IgD-negative memory B cell (primary cell): ENCODE data around the gene CACNA2D1. TPM values are rescaled to one million over a fixed set of nuclear protein-coding genes. Genes with fewer than 3 reads are reported as not detected.

Source experiments
- H3K27ac Mint-ChIP-seq, 3 donors: one replicate each; pipeline ENCODE4 v1.8.0; 2020 to 2022; ENCODE audit warnings: mild to moderate bottlenecking in 3 of 3, mixed read lengths in 3 of 3, moderate library complexity in 1 of 3
- H3K27me3 Mint-ChIP-seq: one replicate; pipeline ENCODE4 v1.8.0; 2021; ENCODE audit warnings: mixed read lengths
- H3K36me3 Mint-ChIP-seq: one replicate; pipeline ENCODE4 v1.8.0; 2020; ENCODE audit warnings: mild to moderate bottlenecking, mixed read lengths
- H3K4me1 Mint-ChIP-seq, 3 donors: one replicate each; pipeline ENCODE4 v1.8.0; 2020 to 2022; ENCODE audit warnings: mixed read lengths in 3 of 3, mild to moderate bottlenecking in 1 of 3
- H3K4me3 Mint-ChIP-seq, 4 donors: one replicate each; pipeline ENCODE4 v1.8.0; 2020 to 2022; ENCODE audit warnings: mild to moderate bottlenecking in 4 of 4, mixed read lengths in 4 of 4, moderate library complexity in 3 of 4
- H3K9me3 Mint-ChIP-seq, 3 donors: one replicate each; pipeline ENCODE4 v1.8.0; 2020 to 2021; ENCODE audit warnings: mixed read lengths in 3 of 3, mild to moderate bottlenecking in 1 of 3
- polyA plus RNA-seq: library from polyadenylated mRNA; unstranded; fragments of 300-500 nt; fragmentation: Illumina TruSeq; gene quantifications from one replicate; pipeline ENCODE4 v1.2.3, GENCODE V29; 2021

Gene CACNA2D1
- polyA plus RNA-seq, 1 donor from 2014 or later: not detected

DNA sequence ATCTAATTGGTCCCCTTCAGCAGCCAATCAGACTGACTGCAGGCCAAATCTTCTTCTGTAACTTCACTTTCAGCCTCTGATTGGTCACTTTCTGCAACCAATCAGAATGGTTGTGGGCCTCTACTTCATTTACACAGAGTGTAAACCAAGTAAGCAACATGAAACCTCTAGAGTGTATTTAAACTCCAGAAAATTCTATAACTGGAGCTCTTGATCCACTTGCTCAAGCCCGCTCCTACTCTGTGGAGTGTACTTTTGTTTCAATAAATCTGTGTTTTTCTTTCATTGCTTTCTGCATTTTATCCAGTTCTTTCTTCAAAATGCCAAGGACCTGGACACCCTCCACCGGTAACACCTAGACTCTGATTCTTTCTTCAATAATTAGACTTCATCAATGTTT is 319.1 kb downstream of the CACNA2D1 start:
- Mint-ChIP-seq H3K27me3 (no peaks in the 10 kb centered on the region), H3K27ac (no peak overlapping the region), H3K4me3 (no peak overlapping the region), H3K9me3 (peaks cover 0 to 16% (median 3%) of the 10 kb centered on the region in 3 donors), H3K4me1 (no peaks in the 10 kb centered on the region), H3K36me3 (no peaks in the 10 kb centered on the region)

DNA sequence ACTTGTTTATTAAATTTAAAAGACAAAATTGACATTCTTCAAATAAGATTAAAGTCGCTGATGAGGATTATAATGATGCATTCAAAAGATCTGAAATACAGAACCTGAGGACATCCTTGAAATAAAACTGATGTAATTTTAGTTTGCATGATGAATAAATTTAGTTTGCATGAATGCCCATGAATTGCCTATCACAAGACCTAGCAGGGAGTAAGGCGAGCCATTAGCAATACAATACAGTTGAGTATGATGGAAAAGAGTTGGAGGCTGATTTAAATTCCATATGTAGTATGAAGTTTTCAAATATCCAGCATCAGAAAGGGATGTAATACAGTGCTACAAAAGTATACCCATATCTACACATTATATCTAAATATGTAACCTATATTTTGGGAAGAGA is 321.3 kb downstream of the CACNA2D1 start:
- Mint-ChIP-seq H3K27me3 (no peaks in the 10 kb centered on the region), H3K27ac (no peak overlapping the region), H3K36me3 (no peaks in the 10 kb centered on the region), H3K4me1 (no peaks in the 10 kb centered on the region), H3K9me3 (peaks cover 0 to 16% (median 3%) of the 10 kb centered on the region in 3 donors), H3K4me3 (no peak overlapping the region)

DNA sequence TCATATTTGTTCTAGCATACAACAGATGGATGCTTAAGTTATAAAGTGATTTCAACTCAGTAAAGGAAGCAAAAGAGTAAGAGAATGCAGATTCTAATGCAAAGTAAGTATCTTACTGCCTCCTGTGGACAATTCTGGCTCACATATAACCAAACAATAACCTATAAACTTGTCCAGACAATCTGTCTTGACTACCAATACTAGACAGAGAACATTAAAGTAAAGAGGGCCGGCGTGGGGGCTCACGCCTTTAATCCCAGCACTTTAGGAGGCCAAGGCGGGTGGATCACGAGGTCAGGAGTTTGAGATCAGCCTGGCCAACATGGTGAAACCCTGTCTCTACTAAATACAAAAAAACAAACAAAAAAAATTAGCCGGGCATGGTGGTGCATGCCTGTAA is 329.3 kb downstream of the CACNA2D1 start:
- Mint-ChIP-seq H3K4me1 (no peaks in the 10 kb centered on the region), H3K9me3 (no peaks in the 10 kb centered on the region)

DNA sequence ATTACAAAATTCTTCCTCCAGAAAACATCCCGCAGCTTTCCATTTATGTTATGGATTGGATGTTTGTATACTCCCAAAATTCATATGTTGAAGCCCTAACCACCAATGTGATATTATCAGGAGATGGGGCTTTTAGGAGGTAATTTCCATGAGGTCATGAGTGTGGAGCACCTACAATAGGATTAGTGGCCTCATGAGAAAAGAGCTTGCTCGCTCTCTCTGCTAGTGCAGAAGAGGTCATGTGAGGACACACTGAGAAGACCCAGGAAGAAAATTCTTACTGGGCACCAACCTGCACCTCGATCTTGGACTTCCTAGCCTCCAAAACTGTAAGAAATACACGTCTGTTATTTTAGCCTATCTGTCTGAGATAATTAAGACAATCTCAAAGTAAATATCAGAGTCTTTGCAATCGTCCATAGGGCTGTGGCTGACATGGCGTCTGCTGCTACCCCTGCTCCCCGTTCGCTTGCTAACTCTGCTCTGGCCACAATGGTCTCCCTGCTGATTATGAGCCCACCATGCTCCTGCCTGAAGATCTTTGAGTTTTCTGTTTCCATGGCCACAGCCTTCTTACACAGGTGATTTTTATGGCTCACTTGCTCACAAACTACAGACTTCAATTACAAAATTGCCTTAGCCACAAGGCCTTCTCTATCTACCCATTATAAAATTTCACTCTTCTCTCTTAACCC is 333.3 kb downstream of the CACNA2D1 start:
- H3K4me3 Mint-ChIP-seq: no peak overlapping the region
- no peak overlapping the region for H3K27ac Mint-ChIP-seq
- no peaks in the 10 kb centered on the region for H3K36me3 Mint-ChIP-seq
- no peaks in the 10 kb centered on the region for H3K9me3 Mint-ChIP-seq
- no peaks in the 10 kb centered on the region for H3K27me3 Mint-ChIP-seq
- no peaks in the 10 kb centered on the region for H3K4me1 Mint-ChIP-seq

More for the DNA sequence above, 329.3 kb downstream of the CACNA2D1 start:
- Mint-ChIP-seq H3K27ac (no peak overlapping the region), H3K36me3 (no peaks in the 10 kb centered on the region), H3K4me3 (no peak overlapping the region), H3K27me3 (no peaks in the 10 kb centered on the region)

DNA sequence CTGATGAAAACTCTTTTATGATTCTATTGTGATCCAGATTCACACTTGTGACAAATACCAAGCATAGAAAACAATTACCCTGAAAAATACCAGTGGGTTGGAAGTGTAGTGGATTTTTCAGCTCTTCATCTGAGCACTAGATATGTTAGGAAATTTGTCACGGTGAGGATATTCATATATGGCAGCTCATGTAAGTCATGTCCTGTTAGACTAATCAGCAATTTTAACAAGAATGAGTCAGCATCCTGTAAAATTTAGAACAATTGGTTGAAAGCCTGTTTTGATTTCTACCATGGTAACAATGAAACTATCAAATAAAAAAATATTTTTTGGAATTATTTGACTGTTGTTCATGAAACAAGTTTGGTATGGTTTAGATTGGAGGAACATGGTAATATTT is 334.3 kb downstream of the CACNA2D1 start:
- H3K9me3 Mint-ChIP-seq: no peaks in the 10 kb centered on the region
- H3K27me3 Mint-ChIP-seq: no peaks in the 10 kb centered on the region
- H3K27ac Mint-ChIP-seq: no peak overlapping the region
- no peaks in the 10 kb centered on the region for H3K4me1 Mint-ChIP-seq
- H3K4me3 Mint-ChIP-seq: no peak overlapping the region
- no peaks in the 10 kb centered on the region for H3K36me3 Mint-ChIP-seq

DNA sequence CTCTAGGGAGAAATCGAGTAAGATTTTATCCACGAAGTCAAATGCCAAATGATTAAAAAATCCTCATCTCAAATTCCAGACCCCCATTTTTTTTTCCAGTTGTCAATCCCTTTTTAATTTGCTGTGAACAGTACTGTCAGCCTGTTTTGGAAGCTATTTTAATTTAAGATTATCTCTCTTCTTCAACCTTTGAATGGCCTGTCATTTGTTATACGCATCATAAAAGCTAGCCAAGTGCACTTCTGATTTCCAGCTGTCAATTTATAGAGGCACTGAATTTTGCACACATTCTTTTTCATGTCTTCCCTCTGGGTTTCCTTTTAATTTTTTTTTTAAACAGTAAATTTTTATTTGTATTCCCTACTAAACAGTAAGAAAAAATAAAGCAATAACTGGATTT is 337.4 kb downstream of the CACNA2D1 start:
- H3K27ac Mint-ChIP-seq: no peak overlapping the region
- no peak overlapping the region for H3K4me3 Mint-ChIP-seq
- H3K4me1 Mint-ChIP-seq: no peaks in the 10 kb centered on the region

DNA sequence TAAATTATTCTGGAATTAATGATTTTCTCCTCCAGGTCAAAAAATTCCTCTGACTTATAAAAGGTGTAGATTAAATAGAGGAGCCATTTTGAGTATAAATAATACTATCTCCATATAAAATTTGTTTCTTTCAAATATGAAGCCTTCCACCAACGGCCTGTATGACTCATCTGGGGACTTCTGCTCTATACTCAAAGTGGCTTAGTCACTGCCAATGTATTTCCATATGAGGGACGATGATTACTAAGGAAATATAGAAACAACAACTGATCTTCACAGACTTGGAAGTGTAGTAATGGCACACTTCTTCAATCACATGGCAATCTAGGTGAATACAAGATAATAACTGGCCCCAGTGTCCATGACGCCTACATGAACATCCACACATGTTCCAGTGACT is 338.1 kb downstream of the CACNA2D1 start:
- Mint-ChIP-seq H3K27ac (no peak overlapping the region), H3K27me3 (no peaks in the 10 kb centered on the region), H3K9me3 (no peaks in the 10 kb centered on the region), H3K36me3 (no peaks in the 10 kb centered on the region), H3K4me1 (no peaks in the 10 kb centered on the region), H3K4me3 (no peak overlapping the region)

More for the DNA sequence above, 337.4 kb downstream of the CACNA2D1 start:
- H3K36me3 Mint-ChIP-seq: no peaks in the 10 kb centered on the region
- no peaks in the 10 kb centered on the region for H3K27me3 Mint-ChIP-seq
- no peaks in the 10 kb centered on the region for H3K9me3 Mint-ChIP-seq

DNA sequence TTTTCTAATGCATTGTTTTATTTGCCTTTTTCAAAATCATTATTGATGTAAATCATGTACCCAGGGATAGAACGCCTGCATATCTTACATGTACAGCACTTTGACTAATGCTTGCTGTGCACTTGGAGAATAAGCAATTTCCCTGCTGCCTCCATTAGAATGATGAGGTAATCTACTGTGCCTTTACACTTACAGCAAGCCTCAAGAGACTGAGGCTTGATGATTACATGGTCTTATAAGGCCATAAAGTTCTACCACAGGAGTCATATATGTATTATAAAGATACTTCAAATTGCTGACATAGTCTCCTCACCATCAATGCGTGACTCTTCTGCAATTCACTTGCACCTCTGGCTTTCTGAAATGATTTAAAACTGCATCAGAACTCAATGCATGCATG is 345.2 kb downstream of the CACNA2D1 start:
- Mint-ChIP-seq H3K4me1 (no peaks in the 10 kb centered on the region), H3K27ac (no peak overlapping the region), H3K9me3 (peaks cover 0 to 2% (median 0%) of the 10 kb centered on the region in 3 donors), H3K27me3 (no peaks in the 10 kb centered on the region), H3K36me3 (no peaks in the 10 kb centered on the region), H3K4me3 (no peak overlapping the region)

DNA sequence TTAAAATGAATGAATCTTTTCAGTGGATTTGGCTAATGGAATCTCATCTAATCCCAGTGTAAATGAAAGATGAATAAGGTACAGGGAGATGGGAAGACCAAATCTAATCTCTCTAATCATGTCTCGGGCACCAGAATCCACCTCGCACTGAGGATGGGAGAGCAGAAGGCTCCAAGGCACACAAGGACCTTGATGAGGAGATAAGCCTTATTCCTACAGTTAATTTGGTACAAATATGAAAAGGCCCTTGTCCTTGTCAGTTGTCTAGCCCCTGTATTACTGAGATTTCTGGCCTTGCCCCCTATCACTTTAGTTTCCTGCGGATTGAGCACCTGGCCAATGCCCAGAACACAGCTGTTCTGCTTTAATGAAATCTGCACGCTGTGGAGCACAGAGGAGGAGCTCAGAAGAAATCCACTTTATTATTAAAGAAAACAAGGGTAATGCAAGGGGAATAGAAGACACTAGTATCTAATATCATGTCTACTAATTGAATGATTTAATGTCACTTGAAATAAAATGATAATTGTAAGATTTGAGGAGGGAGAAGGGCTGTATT is 352.4 kb downstream of the CACNA2D1 start:
- Mint-ChIP-seq H3K27me3 (no peaks in the 10 kb centered on the region), H3K4me3 (no peak overlapping the region), H3K9me3 (no peaks in the 10 kb centered on the region), H3K36me3 (no peaks in the 10 kb centered on the region), H3K27ac (no peak overlapping the region), H3K4me1 (no peaks in the 10 kb centered on the region)

DNA sequence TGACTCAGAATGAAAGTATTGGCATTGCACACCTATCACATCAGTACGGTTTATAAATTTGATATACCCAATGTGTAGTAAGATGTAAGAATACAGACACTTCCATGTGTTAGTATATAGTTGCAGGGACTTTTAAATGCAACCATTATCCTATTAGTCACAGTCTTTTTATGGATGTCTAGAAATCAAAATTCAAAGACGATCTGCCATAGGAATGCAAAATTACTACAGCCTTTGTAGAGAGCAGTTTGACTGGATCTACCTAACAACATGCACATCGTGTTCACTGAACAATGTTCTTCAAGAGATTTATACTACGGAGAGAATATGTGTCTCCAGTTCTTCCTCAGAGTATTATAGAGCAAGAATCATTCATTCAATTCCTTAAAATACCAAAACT is 356.5 kb downstream of the CACNA2D1 start:
- Mint-ChIP-seq H3K27ac (no peak overlapping the region), H3K27me3 (no peaks in the 10 kb centered on the region), H3K4me3 (no peak overlapping the region), H3K36me3 (no peaks in the 10 kb centered on the region), H3K4me1 (no peaks in the 10 kb centered on the region), H3K9me3 (no peaks in the 10 kb centered on the region)

DNA sequence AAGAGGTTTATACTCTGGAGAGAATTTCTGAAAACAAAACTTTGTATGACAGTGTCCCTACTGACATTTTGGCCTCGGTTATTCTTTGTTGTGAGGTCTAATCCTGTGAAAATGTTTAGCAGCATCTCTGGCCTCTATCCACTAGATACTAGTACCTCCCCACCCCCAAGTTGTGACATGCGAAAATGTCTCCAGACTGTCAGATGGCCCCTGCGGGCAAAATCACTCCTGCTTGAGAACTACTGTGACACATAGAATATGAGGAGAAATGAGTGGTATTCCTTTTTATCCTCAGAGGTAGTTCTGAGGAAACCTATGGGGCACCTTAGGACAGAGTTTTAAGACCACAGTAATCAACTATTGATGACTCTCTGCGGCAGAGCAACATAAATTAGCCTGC is 358.5 kb downstream of the CACNA2D1 start:
- Mint-ChIP-seq H3K9me3 (no peaks in the 10 kb centered on the region), H3K27ac (no peak overlapping the region), H3K4me1 (no peaks in the 10 kb centered on the region), H3K36me3 (no peaks in the 10 kb centered on the region), H3K27me3 (no peaks in the 10 kb centered on the region), H3K4me3 (no peak overlapping the region)

DNA sequence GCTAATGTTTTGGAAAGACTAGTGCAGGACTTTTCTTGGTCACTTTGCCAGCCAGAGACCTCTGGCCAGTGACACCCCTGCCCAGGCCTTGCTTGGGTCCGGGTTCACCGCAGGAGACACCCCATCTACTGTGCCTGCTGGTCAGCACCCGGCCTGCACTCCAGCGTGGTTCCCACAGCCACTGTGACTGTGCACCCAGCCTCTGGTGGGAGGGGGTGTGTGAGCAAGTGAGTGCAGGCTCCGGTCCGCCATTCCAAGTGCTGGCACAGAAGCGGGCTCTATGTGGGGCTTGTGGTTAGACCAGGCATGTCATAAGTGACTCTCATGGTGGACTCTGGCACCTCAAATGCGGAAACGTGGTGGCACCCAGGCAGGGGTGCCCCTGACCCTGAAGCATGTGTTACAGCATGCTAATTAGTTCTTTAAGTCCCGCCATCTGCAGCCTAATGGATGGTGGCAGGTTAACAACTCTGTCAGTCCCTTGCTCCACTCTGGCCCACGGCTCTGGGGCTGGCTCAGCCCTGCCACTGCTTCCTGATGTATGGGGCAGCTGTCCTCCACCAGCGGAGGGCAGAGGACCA is 361.8 kb downstream of the CACNA2D1 start:
- H3K27ac Mint-ChIP-seq: no peak overlapping the region
- no peaks in the 10 kb centered on the region for H3K27me3 Mint-ChIP-seq
- H3K36me3 Mint-ChIP-seq: no peaks in the 10 kb centered on the region
- H3K9me3 Mint-ChIP-seq: no peaks in the 10 kb centered on the region
- no peak overlapping the region for H3K4me3 Mint-ChIP-seq
- peaks cover 0 to 4% (median 0%) of the 10 kb centered on the region in 3 donors for H3K4me1 Mint-ChIP-seq

DNA sequence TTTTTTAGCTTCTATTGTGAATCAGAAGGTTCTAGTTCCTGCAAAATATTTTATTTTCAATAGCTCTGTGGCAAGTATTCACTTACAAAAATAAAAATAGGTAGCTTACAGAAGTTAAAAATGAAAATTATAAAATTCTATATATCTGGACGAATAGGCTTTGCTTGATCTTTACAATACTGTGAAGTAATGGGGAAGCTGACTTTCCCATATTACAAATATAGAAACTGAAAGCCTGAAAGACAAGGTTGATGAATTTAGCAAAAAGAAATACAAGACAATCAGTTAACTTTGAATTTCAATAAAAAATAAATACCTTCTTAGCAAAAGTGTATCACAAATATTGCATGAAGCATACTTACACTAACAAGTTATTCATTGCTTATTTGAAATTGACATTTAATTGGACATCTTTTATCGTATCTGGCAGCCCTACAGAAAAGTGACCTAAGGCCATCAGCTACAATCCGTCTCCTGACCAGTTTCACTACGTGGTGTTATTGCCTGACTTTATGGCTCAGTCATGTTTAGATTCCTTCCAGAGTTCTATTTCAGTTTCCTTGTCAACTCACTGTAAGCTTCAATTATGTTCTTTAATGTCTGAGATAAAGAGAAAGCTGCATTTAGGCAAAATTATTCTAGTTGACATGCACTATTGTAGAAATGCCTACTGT is 363.2 kb downstream of the CACNA2D1 start:
- H3K27ac Mint-ChIP-seq: no peak overlapping the region
- peaks cover 0 to 4% (median 0%) of the 10 kb centered on the region in 3 donors for H3K4me1 Mint-ChIP-seq
- H3K4me3 Mint-ChIP-seq: no peak overlapping the region
- no peaks in the 10 kb centered on the region for H3K36me3 Mint-ChIP-seq
- H3K27me3 Mint-ChIP-seq: no peaks in the 10 kb centered on the region
- no peaks in the 10 kb centered on the region for H3K9me3 Mint-ChIP-seq

DNA sequence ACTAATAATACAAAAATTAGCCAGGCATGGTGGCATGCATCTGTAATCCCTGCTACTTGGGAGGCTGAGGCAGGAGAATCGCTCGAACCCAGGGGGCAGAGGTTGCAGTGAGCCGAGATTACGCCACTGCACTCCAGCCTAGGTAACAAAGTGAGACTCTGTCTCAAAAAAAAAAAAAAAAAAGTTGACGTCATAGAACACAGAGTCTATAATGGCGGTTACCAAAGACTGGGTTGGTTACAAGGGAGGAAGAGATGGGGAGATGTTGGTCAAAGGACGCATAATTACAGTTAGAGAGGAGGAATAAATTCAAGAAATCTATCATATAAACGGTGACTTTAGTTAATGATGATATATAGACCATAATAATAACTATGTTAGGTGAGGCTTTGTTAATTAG is 364.1 kb downstream of the CACNA2D1 start:
- Mint-ChIP-seq H3K27me3 (no peaks in the 10 kb centered on the region), H3K36me3 (no peaks in the 10 kb centered on the region), H3K4me3 (no peak overlapping the region), H3K27ac (no peak overlapping the region), H3K4me1 (peaks cover 0 to 4% (median 0%) of the 10 kb centered on the region in 3 donors), H3K9me3 (no peaks in the 10 kb centered on the region)

DNA sequence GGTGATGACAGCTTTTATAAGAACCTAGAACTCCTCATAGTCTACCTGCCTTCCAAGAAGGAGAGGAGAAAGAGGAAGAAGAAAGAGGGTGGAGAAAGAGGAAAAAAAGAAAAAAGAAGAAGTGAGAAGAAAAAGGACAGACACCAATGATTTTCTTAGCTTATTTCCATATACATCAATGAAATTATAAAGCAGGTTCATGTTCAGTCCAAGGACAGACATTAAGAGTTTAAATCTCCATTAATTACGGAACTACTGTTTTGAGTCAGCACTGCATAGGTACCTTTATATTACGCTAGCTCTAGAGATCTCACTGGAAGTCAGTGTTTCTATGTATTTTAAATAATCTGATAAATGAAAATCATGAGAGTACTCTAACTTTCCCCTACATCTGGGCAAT is 364.8 kb downstream of the CACNA2D1 start:
- H3K27me3 Mint-ChIP-seq: no peaks in the 10 kb centered on the region
- H3K9me3 Mint-ChIP-seq: no peaks in the 10 kb centered on the region
- H3K4me3 Mint-ChIP-seq: no peak overlapping the region
- no peaks in the 10 kb centered on the region for H3K36me3 Mint-ChIP-seq
- H3K27ac Mint-ChIP-seq: no peak overlapping the region
- peaks cover 0 to 4% (median 0%) of the 10 kb centered on the region in 3 donors for H3K4me1 Mint-ChIP-seq
